HK-2 (cell line): Measurements from ENCODE around the gene OAF.

ENCODE experiments used
- DNase-seq: peaks from one replicate; pipeline ENCODE4 v3.0.0-alpha.2; 2018; ENCODE audit not compliant: unreplicated experiment

OAF gene

DNA sequence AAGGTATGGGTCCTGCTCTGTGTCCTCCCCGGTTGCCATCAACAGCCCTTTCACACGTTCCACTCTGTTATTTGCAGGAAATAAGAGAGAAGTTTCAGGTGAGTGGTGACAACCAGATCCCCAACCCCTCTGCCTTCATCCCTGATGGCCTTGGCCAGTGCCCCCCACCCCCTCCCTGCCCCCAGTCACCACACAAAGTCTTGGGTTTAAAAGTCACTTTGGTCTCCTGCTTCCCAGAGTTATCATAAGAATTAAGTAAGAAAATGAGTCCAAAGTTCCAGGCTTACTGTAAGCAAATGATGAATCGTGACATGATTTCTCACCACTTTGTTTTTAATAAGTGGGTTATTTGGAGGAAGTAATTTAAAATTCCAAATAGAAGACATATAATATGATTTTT, 9.2 kb upstream of the OAF start:
- no peak for DNase-seq

DNA sequence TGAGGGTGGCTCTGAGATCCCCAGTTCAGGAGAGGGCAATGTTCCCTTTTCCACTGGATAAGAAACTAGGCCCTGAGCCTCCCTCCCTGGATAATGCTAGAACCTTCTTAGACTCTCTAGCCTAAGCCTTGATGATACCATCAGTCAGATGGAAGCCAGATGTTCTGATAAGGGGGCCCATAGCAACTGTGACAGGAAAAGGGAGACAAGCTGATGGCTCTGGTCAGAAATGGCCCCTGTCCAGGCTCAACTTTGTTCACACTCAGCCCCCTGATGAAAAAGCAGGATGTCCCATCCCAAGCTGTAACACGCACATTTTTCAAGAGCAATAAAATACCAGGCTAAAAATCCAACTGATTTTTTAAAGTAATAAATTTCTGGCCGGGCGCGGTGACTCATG, 7.2 kb upstream of the OAF start:
- DNase-seq, result no peak

DNA sequence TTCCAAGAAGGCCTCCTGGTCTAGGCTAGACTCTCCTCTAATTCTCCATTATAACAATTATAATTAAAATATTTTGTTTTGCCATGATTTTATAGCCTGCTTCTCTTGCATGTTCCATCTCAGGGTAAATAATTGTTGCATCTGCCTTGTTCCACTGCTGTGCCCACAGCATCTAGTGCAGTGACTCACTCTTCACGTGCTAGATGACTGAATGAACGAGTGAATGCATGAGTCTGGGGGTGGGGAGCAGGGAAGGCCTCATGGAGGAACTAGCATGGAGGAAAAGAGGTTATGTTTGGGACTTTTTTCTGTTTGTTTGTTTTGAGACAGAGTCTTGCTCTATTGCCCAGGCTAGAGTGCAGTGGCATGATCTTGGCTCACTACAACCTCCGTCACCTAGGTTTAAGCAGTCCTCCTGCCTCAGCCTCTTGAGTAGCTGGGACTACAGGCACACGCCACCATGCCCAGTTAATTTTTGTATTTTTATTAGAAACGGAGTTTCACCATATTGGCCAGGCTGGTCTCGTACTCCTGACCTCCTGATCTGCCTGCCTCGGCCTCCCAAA, 5.2 kb upstream of the OAF start:
- peak; percentile 27 for DNase-seq

DNA sequence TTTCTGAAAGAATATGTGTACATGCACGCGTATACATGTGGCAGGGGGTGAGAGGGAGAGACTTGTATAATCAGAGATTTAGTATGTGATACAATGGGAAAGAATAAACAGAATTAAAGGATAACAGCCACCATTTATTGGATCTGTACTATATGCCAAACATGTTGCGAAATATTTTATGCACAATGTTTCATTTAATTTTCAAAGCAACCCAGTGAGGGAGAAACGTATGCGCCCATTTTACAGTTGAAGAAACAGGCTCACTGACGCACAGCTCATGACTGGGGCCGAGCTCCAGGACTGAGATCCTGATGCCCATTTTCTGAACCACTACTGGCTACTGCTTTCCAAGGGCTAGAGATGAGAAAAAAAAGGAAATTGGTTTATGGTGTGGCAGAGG, 3.3 kb upstream of the OAF start:
- no peak for DNase-seq

DNA sequence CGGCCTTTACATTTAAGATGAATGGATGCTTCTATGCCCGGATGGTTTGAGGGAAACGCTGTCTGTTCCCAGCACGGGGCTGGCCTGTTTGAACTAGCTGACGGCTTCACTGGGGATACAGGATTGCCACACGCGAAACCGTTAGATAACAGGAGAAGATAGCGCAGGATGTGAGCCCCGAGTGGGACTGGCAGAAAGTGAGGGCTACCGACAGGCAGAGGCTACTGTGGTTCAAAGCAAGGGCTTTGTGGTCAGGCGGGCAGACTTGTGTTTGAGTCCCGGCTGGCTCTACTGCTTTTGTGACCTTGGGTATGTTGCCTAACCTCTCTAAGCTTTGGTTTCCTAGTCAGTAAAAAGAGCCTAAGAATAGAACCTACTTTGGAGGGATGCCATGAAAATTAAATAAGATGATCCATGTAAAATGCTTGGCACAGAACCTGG, 2.8 kb upstream of the OAF start:
- no peak for DNase-seq

DNA sequence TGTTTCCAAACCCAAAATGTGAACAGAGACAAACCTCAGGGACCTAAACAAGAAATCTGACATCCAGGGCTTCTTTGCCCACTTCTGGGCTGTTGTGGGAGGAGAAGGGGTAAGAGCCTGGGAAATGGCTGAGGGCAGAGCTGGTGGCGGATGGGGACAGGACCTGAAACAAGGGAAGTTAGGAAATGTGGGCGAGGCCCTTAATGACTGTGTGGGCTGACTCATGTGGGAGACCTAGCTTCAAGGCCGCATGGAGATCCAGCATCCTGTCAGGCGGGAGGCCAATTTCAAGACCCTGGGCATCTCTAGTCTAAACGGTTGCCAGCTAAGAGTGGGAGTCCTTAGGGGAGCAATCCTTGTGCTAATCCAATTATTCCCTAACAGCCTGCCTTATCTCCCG, 2.1 kb upstream of the OAF start:
- no peak for DNase-seq

DNA sequence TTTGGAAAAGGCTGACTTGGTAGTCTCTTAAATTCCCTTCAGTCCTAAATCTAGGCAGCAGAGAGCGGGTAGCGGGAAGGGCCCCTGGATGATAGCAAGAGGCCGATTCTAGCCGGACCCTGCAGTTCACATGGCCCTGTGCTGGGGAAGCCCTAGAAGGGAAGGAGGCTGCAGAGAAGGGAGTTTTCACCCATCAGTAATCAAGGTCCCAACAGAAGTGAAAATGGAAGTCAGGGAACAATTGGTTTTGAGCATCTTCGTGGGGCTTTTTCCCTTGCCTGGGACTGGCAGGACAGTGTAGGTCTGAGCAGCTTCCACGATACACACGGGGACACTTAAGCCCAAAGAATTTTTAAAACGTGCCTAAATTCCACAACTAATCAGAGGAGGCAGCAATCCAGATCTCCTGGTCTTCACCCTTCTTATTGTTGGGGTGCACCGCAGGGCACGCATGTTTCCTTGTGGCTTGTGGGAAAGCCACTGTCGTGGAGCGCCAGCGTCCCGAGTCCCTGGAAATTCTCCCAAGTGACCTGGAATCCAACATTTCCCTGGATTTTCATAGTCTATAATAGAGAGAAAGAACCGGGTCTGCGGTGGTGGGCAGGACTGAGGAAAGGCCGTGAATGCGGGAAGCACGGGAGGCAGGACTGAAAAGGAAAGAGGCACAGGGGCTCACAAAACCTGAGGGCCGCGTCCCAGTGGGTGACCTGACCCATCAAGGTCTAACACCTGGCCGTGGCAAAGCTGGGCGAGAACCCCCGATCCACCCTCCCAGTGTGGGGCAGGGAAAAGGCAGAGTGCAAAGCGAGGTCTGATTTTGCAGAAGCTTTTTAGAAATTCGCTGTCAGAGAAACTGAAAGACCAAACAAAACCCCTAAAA, 846 bp upstream of the OAF start:
- DNase-seq, result no peak

DNA sequence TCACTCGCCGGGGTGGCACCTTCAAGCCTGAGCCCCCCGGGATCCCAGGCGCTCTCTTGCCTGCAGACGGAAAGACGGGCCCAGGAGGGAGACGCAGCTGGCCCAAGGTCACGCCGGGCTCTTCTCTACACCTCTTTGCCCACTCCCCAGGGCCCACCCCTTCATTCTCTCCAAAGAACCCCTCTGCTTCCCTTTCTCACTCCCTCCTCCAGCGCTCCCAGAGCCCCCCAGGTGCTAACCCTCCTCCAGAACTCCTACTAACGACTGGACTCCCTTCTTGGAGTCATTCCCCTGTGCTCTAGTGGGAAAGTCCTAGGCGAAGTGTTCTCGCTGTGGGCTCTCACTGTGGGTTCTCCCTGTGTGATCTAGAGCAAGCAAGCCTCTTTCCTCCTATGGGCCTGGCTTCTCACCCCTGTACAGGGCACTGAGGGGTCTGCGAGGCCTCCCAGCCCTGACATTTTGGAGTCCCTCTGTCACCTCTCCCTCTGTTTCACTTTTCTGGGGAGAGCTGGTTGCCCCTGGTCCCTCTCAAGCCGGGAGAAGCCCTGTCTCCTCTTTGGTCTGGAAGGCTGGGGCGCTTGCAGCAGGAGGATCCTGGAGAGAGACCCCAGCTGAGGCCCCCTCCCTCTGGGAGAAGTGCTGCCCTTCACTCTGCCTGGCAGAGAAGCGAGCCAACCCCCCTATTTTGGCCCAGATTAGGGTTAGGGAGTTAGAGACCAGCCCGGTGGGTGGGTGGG, 858 bp downstream of the OAF start:
- DNase-seq, result no peak

DNA sequence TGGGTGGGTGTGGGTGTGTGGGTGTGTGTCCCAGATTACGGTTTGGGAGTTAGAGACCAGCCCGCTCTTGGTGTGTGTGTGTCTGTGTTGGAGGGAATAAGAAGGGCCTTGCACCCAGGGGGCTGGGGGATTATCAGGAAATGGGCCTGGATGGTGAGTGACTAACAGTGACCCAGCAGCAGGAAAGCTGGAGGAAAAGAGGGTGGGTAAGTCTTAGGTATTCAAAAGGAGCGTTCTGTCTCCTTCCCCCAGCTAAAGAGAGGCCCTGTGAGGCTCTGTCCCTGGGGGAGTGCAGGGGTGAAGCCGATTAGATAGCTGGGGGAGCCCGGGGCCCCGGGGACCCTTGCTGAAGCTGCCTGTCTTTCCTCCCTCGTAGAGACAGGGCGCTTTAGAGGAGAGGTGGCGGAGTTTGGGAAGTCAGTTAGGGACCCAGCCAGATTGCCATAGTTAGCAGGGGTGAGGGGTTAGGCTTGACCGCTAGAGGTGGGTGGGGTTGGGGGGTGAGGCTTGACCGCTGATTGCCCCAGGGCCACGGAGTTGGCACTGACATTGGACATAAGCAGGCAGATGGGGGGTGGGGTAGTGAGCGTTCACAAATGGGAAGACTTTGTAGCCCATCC, 1.5 kb downstream of the OAF start:
- no peak for DNase-seq

DNA sequence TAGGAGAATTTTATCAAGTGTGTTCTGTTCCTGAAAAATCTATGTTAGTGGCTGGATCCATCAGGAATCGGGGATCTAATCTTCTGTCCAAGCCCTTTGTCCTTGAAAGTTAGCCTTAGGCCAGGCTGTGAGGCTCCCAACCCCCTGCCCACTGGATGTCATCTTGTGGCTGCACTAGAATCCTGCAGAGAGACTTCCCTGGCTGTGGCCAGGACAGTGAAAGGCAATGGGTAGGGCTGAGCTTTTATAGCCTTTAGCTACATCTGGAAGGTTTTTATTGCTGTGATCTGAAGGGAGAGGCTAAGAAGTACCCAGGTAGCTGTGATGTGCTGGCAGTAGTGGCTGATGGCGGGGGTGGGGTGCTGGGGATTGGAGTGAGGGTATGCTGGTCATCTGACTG, 2.1 kb downstream of the OAF start:
- DNase-seq, result no peak

DNA sequence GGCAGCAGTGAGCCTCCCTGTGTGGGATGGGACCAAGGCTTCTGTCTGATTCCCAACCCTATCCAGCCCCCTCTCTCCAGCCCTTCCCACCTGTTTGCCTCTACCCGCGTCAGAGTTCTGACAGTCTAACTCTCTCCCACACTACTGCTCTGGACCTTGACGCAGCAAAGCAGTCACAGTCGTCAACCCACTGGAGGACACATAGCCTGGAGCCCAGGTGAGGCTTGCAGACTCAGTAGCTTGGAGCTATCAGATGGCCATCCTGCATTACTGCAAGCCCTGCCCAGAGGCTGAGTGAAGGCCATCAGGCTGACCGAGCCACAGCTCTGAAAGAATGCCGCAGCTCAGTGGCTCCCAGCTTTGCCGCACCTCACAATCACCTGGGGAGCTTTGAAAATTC, 3.7 kb downstream of the OAF start:
- no peak for DNase-seq

DNA sequence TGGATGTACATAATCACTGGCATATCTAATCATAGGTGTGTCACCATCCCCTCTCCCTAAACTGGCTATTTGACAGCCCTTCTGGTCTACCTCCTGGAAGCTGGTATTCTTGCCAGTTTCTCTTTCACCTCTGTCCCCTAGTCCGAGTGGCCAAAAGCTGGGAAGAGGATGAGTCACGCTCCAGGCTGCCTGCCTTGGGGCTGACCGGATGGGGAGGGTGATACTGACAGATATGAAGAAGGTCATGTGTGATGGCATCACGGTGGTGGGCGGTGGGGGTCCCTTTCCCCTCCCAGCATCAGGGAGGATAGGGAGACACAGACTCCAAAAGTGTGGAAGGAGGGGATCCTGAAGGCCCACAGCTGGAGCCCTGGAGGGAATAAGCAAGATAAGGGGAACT, 4.8 kb downstream of the OAF start:
- no peak for DNase-seq

DNA sequence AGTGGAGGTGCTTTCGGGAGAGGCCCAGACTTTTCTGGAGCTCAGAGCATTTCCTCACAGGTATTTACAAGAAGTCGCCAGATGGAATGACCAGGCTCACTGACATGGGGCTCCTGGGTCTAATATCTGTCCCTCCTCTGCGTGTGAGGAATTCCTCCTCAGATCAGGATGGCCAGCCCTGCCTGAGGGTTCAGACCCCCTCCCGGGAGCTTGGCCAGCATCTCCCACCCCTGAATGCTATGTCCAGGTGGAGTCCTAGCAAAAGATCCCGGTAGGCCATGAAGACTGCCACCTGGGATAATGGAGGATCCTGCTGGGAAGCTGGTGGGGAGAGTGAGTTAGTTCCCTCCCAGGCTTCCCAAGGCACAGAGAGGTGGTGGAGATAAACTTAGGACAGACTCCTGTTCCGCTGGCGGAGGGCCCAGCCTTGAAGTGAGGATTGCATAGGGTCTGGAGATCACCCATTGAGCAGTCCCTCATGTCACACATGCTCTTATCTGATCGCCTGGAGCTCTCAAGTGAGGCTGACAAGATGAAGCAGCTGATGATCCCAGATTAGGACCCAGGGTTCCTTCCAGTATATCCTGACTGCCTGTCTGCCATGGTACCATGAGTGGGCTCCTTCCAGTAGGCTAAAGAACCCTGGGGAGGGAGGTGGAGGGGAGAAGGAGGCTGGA, 5.7 kb downstream of the OAF start:
- no peak for DNase-seq

DNA sequence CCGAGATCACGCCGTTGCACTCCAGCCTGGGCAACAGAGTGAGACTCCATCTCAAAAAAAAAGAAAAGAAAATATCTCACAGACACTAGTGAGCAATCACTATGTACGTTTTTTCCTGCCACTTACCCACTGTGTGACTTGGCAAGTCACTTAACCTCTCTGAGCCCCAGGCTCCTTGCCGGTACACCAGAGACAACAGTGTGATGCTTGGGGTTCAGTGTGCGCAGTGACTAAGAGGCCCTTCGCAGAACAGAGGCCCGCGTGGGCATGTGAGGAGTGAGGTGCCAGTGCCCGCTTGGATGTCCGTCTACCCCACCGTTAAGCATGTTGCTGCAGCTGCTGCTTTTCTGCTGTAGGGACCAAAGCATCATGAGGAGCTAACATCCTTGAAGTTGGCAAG, 6.7 kb downstream of the OAF start:
- DNase-seq, result no peak

DNA sequence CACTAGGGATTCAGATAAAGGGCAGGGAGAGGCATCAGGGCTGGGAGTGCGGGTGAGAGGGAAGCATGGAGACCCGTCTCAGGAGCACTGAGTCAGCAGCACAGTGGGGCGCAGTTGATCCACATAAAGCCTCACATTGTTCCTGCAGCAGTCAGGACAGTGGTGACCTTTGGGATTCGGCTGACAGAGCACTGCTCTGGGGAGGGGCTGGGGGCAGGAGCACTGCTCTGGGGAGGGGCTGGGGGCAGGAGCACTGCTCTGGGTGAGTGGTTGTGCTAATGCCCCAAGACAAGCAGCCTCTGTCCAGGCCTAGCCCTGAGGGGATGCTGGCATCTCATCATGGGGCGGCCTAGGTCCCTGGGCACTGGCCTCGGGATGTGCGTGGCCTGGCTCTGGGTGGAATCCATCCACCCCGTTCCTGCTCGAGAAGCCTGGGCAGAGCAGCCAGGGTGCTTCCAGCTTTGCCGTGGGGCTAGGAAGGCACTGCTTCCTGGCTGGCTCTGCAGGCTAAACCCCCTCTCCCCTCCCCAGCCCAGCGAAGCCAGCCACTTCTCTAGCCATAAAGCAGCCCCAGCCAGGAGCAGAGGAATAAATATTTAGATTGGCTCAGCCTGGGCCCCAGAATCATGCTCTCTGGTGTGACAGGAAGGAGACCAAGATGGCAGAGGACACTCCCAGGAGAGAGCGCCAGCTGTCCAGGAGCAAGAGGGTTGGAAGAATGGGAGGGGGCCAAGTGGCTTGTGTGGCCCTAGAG, 7.3 kb downstream of the OAF start:
- DNase-seq, result no peak

DNA sequence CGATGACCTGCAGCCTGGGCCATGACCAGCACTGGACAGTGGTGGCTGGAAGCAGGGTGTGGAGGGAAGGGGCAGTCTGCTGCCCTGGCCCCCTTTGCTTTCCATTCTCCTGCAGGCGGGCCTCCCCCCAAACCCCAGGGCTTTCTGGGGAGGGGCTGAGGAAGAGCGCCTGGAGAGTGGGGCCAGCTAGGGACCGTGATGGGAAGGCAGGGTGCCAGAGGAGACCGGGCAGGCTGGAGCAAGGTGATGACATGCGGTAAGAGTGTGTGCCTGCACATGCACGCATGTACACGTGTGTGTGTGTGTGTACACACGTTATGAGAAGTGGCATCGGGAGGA, 7.8 kb downstream of the OAF start:
- no peak for DNase-seq

DNA sequence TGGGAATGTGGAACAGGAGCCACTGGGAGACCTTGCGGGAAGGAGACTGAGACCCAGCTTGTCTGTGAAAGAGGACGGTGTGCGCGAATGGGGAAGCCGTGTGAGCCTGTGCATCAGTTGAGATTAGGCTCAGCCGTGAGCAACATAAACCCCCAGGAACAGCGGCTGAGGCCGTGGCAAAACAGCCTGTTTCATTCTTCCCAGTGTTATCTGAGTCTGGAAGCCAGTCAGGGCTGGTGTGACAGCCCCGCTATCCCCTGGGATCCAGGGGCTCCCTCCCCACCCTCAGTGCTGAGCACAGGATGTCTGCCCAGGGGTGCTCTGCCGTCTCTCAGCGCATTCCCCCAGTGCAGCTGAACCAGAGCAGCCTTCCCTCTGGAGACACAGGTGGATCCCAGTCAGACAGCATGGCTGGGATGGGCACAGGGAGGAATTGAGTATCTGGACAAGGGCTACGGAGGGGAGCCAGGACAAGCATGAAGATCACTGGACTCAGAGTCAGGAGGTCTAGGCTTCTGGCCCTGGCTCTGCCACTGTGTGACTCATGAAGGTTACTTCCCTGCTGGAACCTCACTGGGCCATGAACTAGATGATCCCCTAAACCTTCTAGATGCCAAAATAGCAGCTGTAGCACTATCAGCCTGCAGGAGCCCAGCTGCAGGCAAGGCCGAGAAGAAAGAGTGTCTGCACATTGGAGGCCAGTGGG, 8.6 kb downstream of the OAF start:
- DNase-seq, result no peak

DNA sequence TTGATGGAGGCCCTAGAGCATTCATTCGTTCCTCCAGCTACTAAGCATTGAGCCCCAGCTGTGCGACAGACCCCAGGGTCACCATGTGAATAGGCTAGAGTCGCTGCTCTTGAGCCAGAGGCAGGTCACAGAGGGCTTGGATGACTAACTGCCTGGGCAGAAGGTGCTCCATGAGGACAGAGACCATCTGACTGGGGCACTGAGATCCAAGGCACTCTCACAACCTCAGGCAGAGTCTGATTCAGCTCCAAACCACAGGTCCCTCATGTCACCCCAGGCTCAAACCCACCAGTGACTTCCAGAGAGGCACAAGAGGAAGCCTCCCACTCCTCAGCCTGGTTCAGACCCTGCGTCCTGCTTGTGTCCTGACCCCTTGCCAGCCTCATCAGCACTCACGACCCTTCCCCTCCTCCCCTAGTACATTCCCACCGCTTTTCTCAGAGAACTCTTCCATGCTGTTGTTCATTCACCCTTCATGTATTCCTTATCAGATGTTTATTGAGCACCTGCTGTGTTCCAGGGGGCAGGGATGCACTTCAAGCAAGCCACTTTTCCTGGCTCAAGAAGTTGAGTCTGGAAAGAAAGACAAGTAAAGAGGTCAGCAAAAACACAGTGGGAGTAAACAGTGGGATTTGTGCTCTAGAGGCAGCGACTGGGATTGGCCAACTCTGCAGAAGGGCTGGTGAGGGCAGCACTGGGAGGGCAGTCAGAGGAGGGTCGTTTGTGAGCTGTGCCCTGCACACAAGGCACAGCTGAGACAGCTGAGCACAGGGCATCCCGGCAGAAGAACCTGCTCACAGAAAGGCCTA, 9.3 kb downstream of the OAF start:
- DNase-seq, result no peak

DNA sequence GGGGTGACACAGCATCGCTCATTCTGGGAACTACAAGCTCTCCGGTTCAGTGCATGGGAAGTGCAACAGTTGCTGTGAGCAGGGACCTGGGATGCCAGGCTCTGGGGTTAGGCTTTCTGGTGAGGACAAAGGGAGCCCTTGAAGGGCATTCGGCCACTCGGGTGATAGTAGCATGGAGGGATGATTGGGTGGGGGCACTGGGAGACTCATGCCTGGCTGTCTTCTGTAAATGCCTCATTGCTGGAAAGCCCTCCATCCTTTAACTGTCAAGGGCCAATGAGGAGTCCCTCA, 9.9 kb downstream of the OAF start:
- no peak for DNase-seq

DNA sequence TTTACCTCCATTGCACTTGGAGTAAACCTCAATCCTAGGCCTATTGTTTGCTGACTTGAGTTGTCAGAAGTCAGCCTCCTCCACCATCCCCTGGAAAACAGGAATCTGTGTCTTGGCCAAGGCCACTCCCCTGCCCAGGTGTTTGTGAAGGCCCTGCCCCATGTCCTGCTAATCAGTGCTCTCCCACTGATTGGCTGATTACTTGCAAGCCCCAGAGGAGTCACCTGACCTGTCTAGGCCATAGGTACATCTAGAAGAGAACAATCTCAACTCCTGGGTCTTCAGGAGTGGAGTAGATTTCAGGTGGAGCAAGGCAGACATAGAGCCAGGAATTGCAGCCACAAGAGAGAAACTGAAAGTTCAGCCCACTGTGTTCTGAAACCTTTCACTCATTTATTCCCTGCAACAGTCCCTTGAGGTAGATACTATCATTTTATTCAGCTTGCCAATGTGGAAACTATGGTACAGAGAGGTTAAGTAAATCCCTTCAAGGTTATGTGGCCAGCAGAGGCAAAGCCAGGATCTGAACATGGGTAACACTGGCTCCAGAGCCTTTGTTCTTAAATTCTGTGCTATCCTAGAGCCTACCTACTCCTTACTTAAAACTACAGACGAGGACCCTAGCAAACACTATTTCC, 10.4 kb downstream of the OAF start:
- no peak for DNase-seq
